Measurements from ENCODE around the gene MAD2L2.

Gene MAD2L2

DNA sequence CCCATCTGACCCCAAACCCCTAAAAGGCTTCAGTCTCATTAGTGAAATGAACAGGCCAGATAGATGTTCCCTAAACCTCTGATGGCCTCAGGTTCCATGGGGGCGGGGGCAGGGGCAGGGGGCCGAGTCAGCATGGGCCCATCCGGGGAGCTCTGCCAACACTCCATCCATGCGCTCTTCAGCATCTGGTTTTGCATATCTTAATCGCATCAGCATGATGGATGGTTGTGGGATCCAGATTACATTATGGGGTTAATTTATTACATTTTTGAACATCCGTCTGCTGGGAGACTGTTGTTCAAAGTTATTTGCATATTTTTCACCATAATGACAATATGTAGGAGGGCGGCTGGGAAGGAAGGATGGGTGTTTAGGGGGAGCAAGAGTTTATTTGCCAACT is 3.1 kb upstream of the MAD2L2 start:
- no peak overlapping the region for H3K4me3 ChIP-seq (ENCODE audit: low read length, poor library complexity, severe bottlenecking)
- no peaks in the 10 kb centered on the region for H3K27me3 ChIP-seq (ENCODE audit: insufficient read depth, low read length, poor library complexity, severe bottlenecking)
- peaks cover 88% of the 10 kb centered on the region for H3K79me2 ChIP-seq (ENCODE audit: insufficient read depth, low read length)
- H3K9me2 ChIP-seq (replicated peaks; ENCODE audit: low read depth, low read length) = no peaks in the 10 kb centered on the region
- no peaks in the 10 kb centered on the region for H3K9me3 ChIP-seq (ENCODE audit: insufficient read depth, low read depth, low read length)
- peaks cover 51% of the 10 kb centered on the region for H3K4me1 ChIP-seq (ENCODE audit: insufficient read depth, low read length, poor library complexity, severe bottlenecking)
- no peak overlapping the region for H3K9ac ChIP-seq (ENCODE audit: low read depth, low read length, poor library complexity, severe bottlenecking)
- H3K36me3 ChIP-seq (ENCODE audit: insufficient read depth, low read length) = no peaks in the 10 kb centered on the region
- no peaks in the 10 kb centered on the region for H3F3A ChIP-seq (ENCODE audit: low read depth)
- H3K4me2 ChIP-seq (ENCODE audit: low read depth, low read length, poor library complexity, severe bottlenecking) = no peak overlapping the region
- H2AFZ ChIP-seq (ENCODE audit: low read length) = no peak overlapping the region
- peaks cover 7% of the 10 kb centered on the region for H4K20me1 ChIP-seq (ENCODE audit: insufficient read depth, low read length, poor library complexity, severe bottlenecking)
- TF ChIP-seq CTCF (conservative IDR thresholded peaks at IDR 0.05; ENCODE audit: low read length) = no peak
- no peak for TF ChIP-seq EZH2phosphoT487 (IDR thresholded peaks at IDR 0.05; ENCODE audit: borderline replicate concordance)

DNA sequence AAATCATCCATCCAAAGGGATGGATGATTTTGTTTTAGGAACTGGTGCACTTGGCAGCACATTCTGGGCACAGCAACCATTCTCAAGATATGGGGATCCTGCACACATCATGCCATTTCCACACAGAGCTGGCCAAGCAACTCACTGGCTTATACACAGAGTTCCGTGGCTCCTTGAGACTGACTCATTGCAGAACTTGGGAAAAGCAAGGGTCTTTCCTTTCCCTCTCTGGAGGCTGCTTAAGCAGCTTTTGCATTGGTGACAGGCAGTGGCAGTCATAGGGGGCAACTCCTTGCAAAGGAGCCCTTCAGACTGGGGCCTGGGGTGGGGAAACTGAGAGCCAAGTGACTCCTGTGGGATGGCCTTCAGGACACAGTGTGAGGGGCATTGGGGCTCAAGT is 1.9 kb upstream of the MAD2L2 start:
- no peaks in the 10 kb centered on the region for H3K36me3 ChIP-seq (ENCODE audit: insufficient read depth, low read length)
- H3K4me3 ChIP-seq (ENCODE audit: low read length, poor library complexity, severe bottlenecking) = peak overlapping the region; percentile 95
- peak overlapping the region; percentile 87 for H3K9ac ChIP-seq (ENCODE audit: low read depth, low read length, poor library complexity, severe bottlenecking)

GRCh38 chr1:11682287-11682771 is 1.4 kb upstream of the MAD2L2 start:
- no peak for TF ChIP-seq CTCF (conservative IDR thresholded peaks at IDR 0.05; ENCODE audit: low read length)
- TF ChIP-seq EZH2phosphoT487 (IDR thresholded peaks at IDR 0.05; ENCODE audit: borderline replicate concordance) = no peak

More for the DNA sequence above, 1.9 kb upstream of the MAD2L2 start:
- no peaks in the 10 kb centered on the region for H3K9me2 ChIP-seq (replicated peaks; ENCODE audit: low read depth, low read length)
- TF ChIP-seq EZH2phosphoT487 (IDR thresholded peaks at IDR 0.05; ENCODE audit: borderline replicate concordance) (no peak), CTCF (conservative IDR thresholded peaks at IDR 0.05; ENCODE audit: low read length) (no peak)
- H3K9me3 ChIP-seq (ENCODE audit: insufficient read depth, low read depth, low read length) = no peaks in the 10 kb centered on the region
- no peaks in the 10 kb centered on the region for H3F3A ChIP-seq (ENCODE audit: low read depth)
- H2AFZ ChIP-seq (ENCODE audit: low read length) = no peak overlapping the region
- peak overlapping the region; percentile 91 for H3K4me2 ChIP-seq (ENCODE audit: low read depth, low read length, poor library complexity, severe bottlenecking)
- H3K27me3 ChIP-seq (ENCODE audit: insufficient read depth, low read length, poor library complexity, severe bottlenecking) = no peaks in the 10 kb centered on the region
- H3K79me2 ChIP-seq (ENCODE audit: insufficient read depth, low read length) = peaks cover 82% of the 10 kb centered on the region
- H3K4me1 ChIP-seq (ENCODE audit: insufficient read depth, low read length, poor library complexity, severe bottlenecking) = peaks cover 40% of the 10 kb centered on the region
- H4K20me1 ChIP-seq (ENCODE audit: insufficient read depth, low read length, poor library complexity, severe bottlenecking) = peaks cover 7% of the 10 kb centered on the region

More at GRCh38 chr1:11682287-11682771, 1.4 kb upstream of the MAD2L2 start:
- H3K4me3 ChIP-seq (ENCODE audit: low read length, poor library complexity, severe bottlenecking) = peak overlapping the region; percentile 95
- H3K9me2 ChIP-seq (replicated peaks; ENCODE audit: low read depth, low read length) = no peaks in the 10 kb centered on the region
- H3K79me2 ChIP-seq (ENCODE audit: insufficient read depth, low read length) = peaks cover 81% of the 10 kb centered on the region
- H3K36me3 ChIP-seq (ENCODE audit: insufficient read depth, low read length) = peaks cover 3% of the 10 kb centered on the region; the same call in 1 of the 2 replicates
- H3K4me2 ChIP-seq (ENCODE audit: low read depth, low read length, poor library complexity, severe bottlenecking) = peak overlapping the region; percentile 91
- H3K9ac ChIP-seq (ENCODE audit: low read depth, low read length, poor library complexity, severe bottlenecking) = peak overlapping the region; percentile 87
- H3F3A ChIP-seq (ENCODE audit: low read depth) = no peaks in the 10 kb centered on the region
- H3K9me3 ChIP-seq (ENCODE audit: insufficient read depth, low read depth, low read length) = no peaks in the 10 kb centered on the region
- H3K4me1 ChIP-seq (ENCODE audit: insufficient read depth, low read length, poor library complexity, severe bottlenecking) = peaks cover 36% of the 10 kb centered on the region
- H3K27me3 ChIP-seq (ENCODE audit: insufficient read depth, low read length, poor library complexity, severe bottlenecking) = no peaks in the 10 kb centered on the region
- no peak overlapping the region for H2AFZ ChIP-seq (ENCODE audit: low read length)
- H4K20me1 ChIP-seq (ENCODE audit: insufficient read depth, low read length, poor library complexity, severe bottlenecking) = peaks cover 7% of the 10 kb centered on the region
